Esophagus muscularis mucosa (tissue), 4 donors: ENCODE measurements around the gene STEAP4.

Experiments used
- CTCF ChIP-seq, 3 experiments: fragments of 200-600 bp in 2 of 3; fragments of 450-650 bp in 1 of 3; sonication (generic) in 2 of 3; IDR thresholded peaks; one replicate each; pipeline ENCODE4 v1.5.1; 2017 to 2019; ENCODE audit warnings: antibody characterized with exemption in 3 of 3, mild to moderate bottlenecking in 2 of 3, moderate library complexity in 1 of 3
- EP300 ChIP-seq: sonication (generic); formaldehyde crosslinking; IDR thresholded peaks from one replicate; pipeline ENCODE4 v1.6.1; 2017; ENCODE audit warnings: antibody characterized with exemption
- POLR2A ChIP-seq: fragments of 450-650 bp; IDR thresholded peaks from one replicate; pipeline ENCODE4 v1.6.1; 2017; ENCODE audit warnings: antibody characterized with exemption, moderate library complexity, mild to moderate bottlenecking, low read depth
- POLR2AphosphoS5 ChIP-seq, 2 donors: sonication (generic); formaldehyde crosslinking; IDR thresholded peaks; one replicate each; pipeline ENCODE4 v1.6.1; 2017; ENCODE audit warnings: antibody characterized with exemption in 2 of 2

GRCh38 chr7:88269586-88269985, 37.1 kb downstream of the STEAP4 start:
- TF ChIP-seq CTCF (IDR thresholded peaks at IDR 0.05): no peak
- no peak for TF ChIP-seq EP300
- TF ChIP-seq POLR2A: no peak
- no peak for TF ChIP-seq POLR2AphosphoS5 (IDR thresholded peaks at IDR 0.05)
